Measurements from ENCODE around the gene IL20RA. TPM values are rescaled to one million over a fixed set of nuclear protein-coding genes. Genes with fewer than 3 reads are reported as not detected.

IL20RA gene
- total RNA-seq, 2 donors from 2014 or later, result not detected

GRCh38 chr6:136950436-136951126 is 94.2 kb downstream of the IL20RA start:
- no peak overlapping the region for H3K27ac Mint-ChIP-seq
- DNase-seq (ENCODE audit: low spot score) (no peak), ATAC-seq (no peak)
- H3K4me1 Mint-ChIP-seq (ENCODE audit: low read depth in 2 of 2), result no peaks in the 10 kb centered on the region
- H3K9me3 Mint-ChIP-seq, result no peaks in the 10 kb centered on the region
- H3K27me3 Mint-ChIP-seq, result peaks cover 27 to 35% of the 10 kb centered on the region in 2 donors
- no peaks in the 10 kb centered on the region for H3K36me3 Mint-ChIP-seq
- no peak overlapping the region for H3K4me3 Mint-ChIP-seq

Other genes with a start within 250 kb of the IL20RA start
- gene PEX7, start 222.4 kb downstream of the IL20RA start, total RNA-seq, result 1 to 10 TPM; 4.2 to 5.9 TPM
- gene SLC35D3, start 122.7 kb downstream of the IL20RA start, total RNA-seq, result not detected
- not detected for gene IL22RA2, start 128.7 kb upstream of the IL20RA start, total RNA-seq
- 10 to 100 TPM; 19.8 to 31.9 TPM for gene IFNGR1, start 174.4 kb upstream of the IL20RA start, total RNA-seq